Measurements from ENCODE around the gene IL16.

- TF ChIP-seq CTCF (conservative IDR thresholded peaks at IDR 0.05; ENCODE audit: low read depth, low read length) = no peak
- no peak for TF ChIP-seq EZH2 (IDR thresholded peaks at IDR 0.05; ENCODE audit: borderline replicate concordance, low read depth, low read length, poor library complexity, severe bottlenecking)
These were observed 138.2 kb downstream of the IL16 start for GRCh38 chr15:81334768-81335435.
